AG09309 (cell line): Measurements from ENCODE around the gene MTCL1.

Source experiments
- DNase-seq: peaks from one replicate; pipeline ENCODE4 v3.0.0-alpha.2; 2010; ENCODE audit warnings: low read depth
- H3K4me3 ChIP-seq: 2 replicates; pipeline ENCODE4 v1.5.1; 2011; ENCODE audit warnings: mild to moderate bottlenecking, low read depth, low read length, moderate library complexity; ENCODE audit not compliant: control insufficient read depth
- CTCF ChIP-seq: IDR thresholded peaks from 2 replicates; pipeline ENCODE4 v1.5.1; 2011; ENCODE audit warnings: mild to moderate bottlenecking, low read depth, low read length, inconsistent platforms; ENCODE audit not compliant: insufficient read depth, control insufficient read depth; ENCODE audit errors: missing control alignments

Gene MTCL1

GRCh38 chr18:8805552-8805951 lies 100.2 kb downstream of the MTCL1 start:
- no peak for DNase-seq
- no peak overlapping the region for H3K4me3 ChIP-seq
- TF ChIP-seq CTCF = no peak

GRCh38 chr18:8806100-8806797 lies 100.9 kb downstream of the MTCL1 start:
- TF ChIP-seq CTCF = no peak

GRCh38 chr18:8806798-8807487 lies 101.6 kb downstream of the MTCL1 start:
- no peak for DNase-seq
- no peak for TF ChIP-seq CTCF
- no peak overlapping the region for H3K4me3 ChIP-seq

More at GRCh38 chr18:8806100-8806797, 100.9 kb downstream of the MTCL1 start:
- no peak overlapping the region for H3K4me3 ChIP-seq
- no peak for DNase-seq

GRCh38 chr18:8807488-8807805 lies 102.1 kb downstream of the MTCL1 start:
- no peak for TF ChIP-seq CTCF
- no peak overlapping the region for H3K4me3 ChIP-seq
- DNase-seq = no peak

GRCh38 chr18:8808001-8808400 lies 102.6 kb downstream of the MTCL1 start:
- DNase-seq = no peak
- H3K4me3 ChIP-seq = no peak overlapping the region
- TF ChIP-seq CTCF = no peak

- no peak overlapping the region for H3K4me3 ChIP-seq
- TF ChIP-seq CTCF = no peak
- DNase-seq = no peak
These were observed 104.2 kb downstream of the MTCL1 start for GRCh38 chr18:8809514-8809913.
